ENCODE measurements around the gene SF1.

The SF1 gene

DNA sequence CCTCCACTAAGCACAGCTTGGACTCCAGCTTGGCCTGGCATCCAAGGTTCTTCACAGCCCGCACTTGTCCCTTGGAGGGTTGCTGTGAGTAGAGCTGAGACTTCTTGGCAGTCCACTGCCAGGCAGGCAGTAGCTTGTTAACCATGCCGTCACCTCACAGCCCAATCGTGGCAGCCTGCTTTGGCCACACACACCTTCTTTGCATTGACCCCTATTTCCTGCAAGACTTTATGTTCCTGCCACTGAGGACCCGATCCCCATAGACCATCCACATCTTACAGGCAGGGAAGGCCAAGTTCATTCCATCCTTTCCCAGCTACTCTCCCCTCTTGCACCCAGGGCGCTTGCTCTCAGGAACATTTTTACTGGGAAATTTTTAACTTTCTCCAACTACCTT lies 16.1 kb downstream of the SF1 start:
- DNase-seq (ENCODE audit: low read depth in 2 of 2), result no peak

DNA sequence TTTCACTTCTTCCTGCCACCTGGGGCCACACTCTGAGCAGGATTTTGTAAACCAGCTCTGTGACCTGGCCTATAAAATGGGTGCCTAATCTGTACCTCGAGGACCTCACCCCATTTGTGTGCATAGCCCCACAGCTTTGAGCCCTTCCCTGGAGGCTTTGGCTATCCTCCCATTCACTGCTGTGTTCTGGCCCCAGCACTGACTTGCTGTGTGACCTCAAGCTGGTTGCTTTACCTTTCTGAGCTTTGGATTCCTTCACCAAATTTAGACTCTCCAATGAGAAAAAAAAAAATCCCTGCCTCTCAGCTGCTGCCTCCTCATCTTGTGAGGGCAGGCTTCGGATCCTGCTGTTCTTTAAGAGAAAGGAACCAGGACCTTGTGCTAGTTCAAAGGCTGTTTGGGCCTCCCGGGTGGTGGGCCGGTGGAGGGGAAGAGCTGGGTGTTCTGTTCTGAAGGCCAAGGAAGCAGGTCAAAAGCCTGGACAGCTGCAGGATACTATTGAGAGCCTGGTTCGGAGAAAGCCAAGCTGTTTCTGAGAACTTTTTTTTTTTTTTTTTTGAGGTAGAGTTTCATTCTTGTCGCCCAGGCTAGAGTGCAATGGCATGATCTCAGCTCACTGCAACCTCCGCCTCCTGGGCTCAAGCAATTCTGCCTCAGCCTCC lies 17.5 kb downstream of the SF1 start:
- DNase-seq (ENCODE audit: low read depth in 2 of 2), result no peak

DNA sequence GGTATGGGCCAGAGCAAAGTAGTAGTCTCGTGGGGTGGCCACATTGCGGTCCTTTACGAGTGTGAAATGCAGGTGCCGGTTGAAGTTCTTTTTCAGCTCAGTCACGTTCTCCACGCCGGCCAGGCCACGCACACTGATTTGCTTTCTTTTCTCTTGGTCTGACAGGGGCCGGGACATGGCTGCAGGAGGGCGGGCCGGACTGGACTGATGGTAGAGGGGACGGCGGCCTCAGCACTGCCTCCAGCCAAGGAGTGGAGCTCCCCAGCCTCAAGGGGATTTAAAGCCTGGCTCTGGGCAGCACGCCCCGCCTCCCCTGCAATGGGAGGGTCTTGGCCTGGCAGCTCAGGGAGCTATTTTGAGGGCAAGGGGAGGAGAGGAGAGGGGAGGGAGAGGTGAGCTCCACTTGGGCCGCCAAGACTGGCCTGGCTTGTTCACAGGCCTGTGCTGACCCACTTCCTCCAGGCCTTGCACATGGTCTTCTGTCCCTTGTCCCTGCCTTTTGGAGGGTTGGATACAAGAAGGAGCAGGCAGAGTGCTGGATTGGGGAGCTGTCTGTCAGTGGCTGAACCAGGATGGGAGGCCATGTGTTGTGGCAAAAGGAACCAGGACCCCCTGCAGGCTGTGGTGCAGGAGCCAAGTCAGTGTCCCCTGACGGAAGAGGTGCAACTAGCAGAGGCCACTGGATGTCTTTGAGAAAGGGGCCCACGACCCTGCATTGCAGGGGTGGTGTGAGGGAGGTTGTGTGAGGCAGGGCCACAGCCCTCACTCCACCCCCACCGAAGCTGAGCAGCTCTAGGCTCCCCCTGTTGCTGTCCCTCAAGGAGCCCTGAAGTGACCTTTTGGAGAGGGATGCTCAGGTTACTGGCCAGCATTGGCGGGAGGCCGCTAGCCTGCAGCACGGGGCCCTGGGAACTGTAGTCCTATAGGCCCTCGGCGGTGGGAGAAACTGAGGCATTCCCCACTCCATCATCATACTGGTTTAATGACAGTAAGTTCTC lies 18.3 kb downstream of the SF1 start, which contains the start of gene PYGM:
TSS of gene PYGM (minus strand) at position 253 of the 998 bp plus-strand sequence. CDS start at position 177, 76 bp downstream.
- DNase-seq (ENCODE audit: low read depth in 2 of 2), result no peak

DNA sequence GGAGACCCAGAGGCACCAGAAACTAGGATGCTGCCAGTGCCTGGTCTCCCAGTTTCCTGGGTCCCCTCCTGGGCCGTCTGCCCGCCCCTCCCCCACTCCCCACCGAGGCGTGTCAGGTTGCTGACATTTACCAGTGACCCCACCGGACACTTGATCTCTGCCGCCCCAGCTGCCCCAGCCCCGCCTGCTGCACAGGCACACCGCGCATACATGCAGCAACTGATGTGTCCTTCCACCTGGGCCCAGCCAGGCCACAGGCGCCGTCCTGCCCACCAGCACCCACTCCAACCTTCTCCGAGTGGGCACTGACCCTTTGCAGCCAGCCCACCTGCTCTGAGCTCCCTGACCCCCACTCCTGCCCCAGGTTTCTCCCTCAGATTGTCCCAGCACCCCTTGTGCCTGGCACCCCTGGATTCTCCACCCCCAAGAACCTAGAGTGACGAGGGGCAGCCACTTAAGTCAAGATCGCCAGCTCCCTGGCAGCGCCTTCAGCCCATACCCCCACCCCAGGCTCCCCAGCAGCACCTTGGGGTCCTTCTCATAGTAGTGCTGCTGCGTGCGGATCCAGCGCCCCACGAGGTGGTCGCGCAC lies 19.1 kb downstream of the SF1 start:
- no peak for DNase-seq (ENCODE audit: low read depth in 2 of 2)

GRCh38 chr11:64758330-64759079 lies 19.8 kb downstream of the SF1 start:
- no peak for DNase-seq (ENCODE audit: low read depth in 2 of 2)

DNA sequence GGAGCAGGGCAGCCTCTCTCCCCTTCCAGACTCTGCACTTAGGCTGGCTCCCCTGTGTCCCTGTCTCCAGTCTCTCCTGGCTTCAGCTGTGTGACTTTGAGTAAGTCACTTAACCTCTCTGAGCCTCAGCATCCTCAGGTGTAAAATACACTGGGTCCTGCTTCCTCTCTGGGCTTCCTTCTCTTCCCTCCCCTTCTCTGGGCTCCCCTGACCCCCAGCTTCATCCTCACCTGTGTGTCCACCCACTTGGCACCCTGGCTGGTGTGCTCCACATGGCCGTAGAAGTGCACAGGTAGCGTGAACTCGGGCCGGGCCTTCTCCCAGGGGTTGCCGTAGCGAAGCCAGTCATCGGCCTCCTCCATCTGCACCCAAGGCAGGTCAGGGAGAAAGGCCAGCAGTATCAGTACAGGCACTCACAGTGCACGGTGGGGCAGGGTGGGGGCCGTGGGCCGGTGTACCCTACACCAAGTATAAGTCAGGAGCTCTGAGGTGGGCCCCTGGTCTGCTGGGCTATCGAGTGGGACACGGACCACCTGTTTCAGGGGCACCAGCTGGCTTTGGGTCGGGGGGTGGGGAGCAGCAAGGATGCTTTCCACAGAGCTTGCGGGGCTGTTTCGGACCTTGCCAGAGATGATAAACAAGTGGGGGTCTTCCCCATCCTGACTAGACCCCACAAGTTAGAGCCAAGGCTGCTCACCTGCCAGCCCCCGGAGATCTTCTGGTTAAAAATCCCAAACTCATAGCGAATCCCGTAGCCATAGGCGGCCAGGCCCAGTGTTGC lies 20.6 kb downstream of the SF1 start:
- DNase-seq (ENCODE audit: low read depth in 2 of 2), result no peak

DNA sequence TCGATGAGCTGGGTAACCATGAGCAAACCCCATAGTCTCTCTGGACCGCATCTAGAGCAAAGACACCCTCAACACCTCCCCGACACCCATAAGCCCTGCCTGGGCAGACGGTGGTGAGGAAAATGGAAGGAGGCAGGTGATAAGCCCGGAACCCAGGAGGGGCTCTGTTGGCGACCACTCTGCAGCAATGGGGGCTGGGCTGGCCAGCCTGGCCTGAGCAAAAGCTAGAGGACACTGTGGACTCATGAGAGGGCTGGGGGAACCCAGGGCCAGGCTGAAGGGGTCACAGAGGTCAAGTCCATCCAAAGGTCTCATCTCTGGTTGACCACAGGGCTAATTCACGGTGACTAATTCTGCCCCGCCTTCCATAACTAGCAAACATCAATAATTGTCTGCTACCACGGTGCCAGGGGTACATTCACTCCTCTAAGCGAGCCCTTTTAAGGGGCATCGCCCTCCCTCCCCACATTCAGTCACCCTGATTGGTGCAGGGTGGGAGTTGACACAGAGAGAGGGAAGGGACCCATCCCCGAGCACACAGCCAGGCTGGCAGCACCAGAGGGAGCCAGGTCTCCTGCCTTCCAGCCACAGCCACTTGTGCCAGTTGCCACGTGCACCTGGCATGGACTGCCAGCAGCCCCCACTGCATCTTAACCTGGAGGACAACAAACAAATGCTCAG lies 22.5 kb downstream of the SF1 start:
- no peak for DNase-seq (ENCODE audit: low read depth in 2 of 2)

DNA sequence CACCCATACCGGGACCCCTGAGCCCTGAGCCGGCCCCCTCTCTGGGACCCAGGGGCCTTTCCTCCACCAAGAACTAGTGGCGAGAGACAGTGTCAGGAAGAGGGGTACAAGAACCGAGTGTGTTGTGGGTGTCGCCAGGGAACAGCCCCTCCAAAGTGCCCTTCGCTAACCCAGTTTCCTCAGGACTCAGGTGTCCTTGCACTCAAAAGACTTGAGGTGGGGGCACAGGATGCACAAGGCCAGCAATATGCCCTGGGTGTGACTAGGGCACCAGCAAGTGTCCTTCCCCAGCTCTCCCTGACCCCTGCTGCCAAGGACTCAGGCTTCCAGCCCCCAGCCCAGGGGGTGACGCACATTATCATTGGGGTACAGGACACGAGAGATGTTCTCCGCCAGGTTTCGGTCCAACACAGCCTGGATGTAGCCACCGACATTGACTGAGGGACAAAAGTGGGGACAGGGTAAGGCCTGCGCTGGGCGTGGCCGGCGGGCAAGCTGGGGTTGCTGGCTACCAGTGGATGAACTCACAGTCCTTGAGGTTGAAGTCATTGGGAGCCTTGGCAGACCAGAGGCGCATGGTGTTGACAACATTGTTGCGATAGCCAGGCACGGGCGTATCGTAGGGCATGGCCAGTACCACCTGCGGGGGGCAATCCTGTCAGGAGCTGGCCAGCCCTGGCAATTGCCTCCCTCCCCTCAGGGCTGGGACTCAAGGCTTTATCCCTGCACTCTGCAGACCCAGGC lies 23.3 kb downstream of the SF1 start:
- no peak for DNase-seq (ENCODE audit: low read depth in 2 of 2)

- DNase-seq (ENCODE audit: low read depth in 2 of 2), result no peak
Measured at GRCh38 chr11:64754124-64754918, 24.0 kb downstream of the SF1 start.

DNA sequence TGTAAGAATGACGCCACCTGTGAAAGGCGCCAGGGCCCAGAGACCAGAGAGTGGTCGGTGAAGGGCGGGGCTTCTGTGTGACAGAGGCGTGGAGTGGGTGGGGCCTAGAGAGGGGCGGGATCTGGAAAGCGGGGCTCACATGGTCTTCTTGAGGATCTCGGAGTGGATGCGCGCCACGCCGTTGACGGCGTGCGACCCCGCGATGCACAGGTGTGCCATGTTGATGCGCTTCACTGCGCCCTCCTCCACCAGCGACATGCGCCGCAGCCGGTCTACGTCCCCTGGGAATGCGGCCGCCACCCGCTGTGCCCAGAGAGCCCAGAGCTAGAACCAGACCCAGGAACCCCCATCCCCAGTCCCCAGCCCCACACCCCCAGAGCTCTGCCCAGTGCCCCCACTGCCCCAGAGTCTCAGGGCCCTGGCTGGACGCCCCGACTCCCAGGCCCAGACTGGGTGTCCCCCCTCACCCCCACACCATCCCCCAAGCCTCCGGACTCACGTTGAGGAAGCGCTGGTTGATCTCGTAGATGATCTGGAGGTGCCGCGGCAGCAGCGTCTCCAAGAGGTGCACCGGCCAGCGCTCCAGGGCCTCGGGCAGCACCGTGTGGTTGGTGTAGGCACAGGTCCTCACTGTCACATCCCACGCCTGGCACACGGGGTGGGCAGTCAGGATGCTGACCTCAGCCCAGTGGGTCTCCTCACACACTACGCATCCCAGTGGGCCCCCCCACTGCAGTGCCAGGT lies 24.8 kb downstream of the SF1 start:
- DNase-seq (ENCODE audit: low read depth in 2 of 2), result no peak

GRCh38 chr11:64753019-64753379 lies 25.3 kb downstream of the SF1 start:
- DNase-seq (ENCODE audit: low read depth in 2 of 2), result no peak

DNA sequence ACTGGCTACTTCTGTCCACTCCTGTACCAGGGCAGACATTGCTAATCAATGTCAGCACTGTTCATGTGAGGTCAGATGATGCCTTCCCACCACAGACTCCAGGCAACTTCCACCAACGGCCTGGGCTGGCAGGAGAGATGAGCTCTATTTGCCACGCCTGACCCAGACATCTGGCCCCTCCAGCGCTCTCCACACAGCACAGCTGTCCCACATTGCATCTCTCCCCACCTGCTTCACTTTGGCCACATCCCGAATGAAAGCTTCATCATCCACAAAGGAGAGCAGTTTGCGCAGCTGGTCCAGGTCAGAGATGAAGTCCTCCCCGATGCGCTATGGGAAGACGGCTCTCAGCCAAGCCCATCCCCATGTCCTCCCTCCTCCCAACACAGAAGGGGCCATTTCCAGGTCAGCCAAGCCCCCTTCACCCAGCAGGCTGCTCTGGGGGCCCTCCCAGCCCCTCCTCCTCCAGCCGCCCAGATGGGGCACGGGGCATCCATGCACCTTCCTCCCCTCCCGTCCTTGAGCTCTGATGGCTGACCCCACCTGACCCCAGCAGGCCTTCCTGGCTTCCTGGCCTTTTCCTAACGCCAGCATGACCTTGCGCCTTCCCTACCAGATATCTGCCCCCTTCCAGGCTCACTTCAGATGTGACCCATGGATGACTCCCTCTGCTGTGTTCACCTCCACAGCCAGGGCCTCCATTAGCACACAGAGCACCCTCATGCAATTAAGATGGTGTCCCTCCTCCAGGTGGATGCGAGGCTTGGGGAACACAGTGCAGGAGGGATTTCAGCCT lies 26.0 kb downstream of the SF1 start:
- no peak for DNase-seq (ENCODE audit: low read depth in 2 of 2)

- no peak for DNase-seq (ENCODE audit: low read depth in 2 of 2)
Measured at GRCh38 chr11:64751580-64751979, 26.8 kb downstream of the SF1 start.

DNA sequence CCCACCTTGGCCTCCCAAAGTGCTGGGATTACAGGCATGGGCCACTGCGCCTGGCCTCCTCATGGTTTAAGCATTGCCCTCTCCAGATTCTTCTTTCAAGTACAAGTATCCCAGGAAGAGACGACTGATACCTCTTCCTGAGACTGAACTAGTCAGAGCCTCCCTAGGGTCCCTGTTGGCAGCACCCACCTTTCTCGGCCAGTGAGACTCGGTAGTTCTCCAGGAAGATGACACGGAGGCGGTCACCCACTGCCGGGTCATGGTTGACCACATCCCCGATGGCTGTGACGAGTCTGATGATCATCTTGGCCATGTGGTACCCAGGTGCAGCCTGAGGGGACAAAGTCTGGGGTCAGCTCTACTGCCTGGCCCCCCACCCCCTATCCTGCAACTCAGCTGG lies 27.2 kb downstream of the SF1 start:
- no peak for DNase-seq (ENCODE audit: low read depth in 2 of 2)

GRCh38 chr11:64750361-64751054 lies 27.8 kb downstream of the SF1 start:
- DNase-seq (ENCODE audit: low read depth in 2 of 2), result no peak

- peak; percentile 75 to 80 for DNase-seq (ENCODE audit: low read depth in 2 of 2)
Measured at GRCh38 chr11:64747961-64748665, 30.2 kb downstream of the SF1 start.

All from fibroblast of skin of left biceps (primary cell).